A673 (cell line): ENCODE data around the gene RASL10A. TPM values are rescaled to one million over a fixed set of nuclear protein-coding genes. Genes with fewer than 3 reads are reported as not detected.
A peak's percentile ranks its signal among the peaks of the same experiment; 100 is the strongest.

Source experiments
- BruUV-seq: library from RNA; stranded (reverse); fragments of 400-500 nt; replicated peaks from 2 replicates; lab custom pipeline; 2021; lab: Mats Ljungman, UMichigan
- CTCF ChIA-PET: fragments of 300-600 bp; sonication (Branson Sonifier 250); formaldehyde crosslinking; loops from one replicate; lab custom pipeline; 2022; ENCODE audit warnings: antibody characterized with exemption; lab: Charles Lee
- POLR2A ChIA-PET: fragments of 300-600 bp; sonication (Branson Sonifier 250); formaldehyde crosslinking; loops from one replicate; lab custom pipeline; 2022; ENCODE audit warnings: antibody characterized with exemption; ENCODE audit not compliant: low non-redundant PET; lab: Charles Lee
- DNase-seq: peaks from one replicate; pipeline ENCODE4 v3.0.0-alpha.2; 2015; ENCODE audit warnings: low spot score
- H3K27ac ChIP-seq: fragments of 200-600 bp; sonication (generic); 2 replicates; pipeline ENCODE4 v1.5.1; 2016; ENCODE audit warnings: mixed run types, low read depth, mild to moderate bottlenecking, mixed read lengths, antibody characterized with exemption, low read length; ENCODE audit not compliant: poor library complexity, severe bottlenecking
- H3K27me3 ChIP-seq: fragments of 200-600 bp; sonication (generic); replicated peaks from 2 replicates; pipeline ENCODE4 v1.6.1; 2017; ENCODE audit warnings: mixed run types, low read depth, mild to moderate bottlenecking, mixed read lengths, antibody characterized with exemption, low read length; ENCODE audit not compliant: insufficient read depth, poor library complexity
- H3K36me3 ChIP-seq: fragments of 200-600 bp; sonication (generic); 2 replicates; pipeline ENCODE4 v1.6.1; 2016; ENCODE audit warnings: mixed run types, mild to moderate bottlenecking, mixed read lengths, antibody characterized with exemption, low read length; ENCODE audit not compliant: insufficient read depth, poor library complexity, severe bottlenecking
- H3K4me1 ChIP-seq: fragments of 200-600 bp; sonication (generic); 2 replicates; pipeline ENCODE4 v1.6.1; 2017; ENCODE audit warnings: mixed run types, mild to moderate bottlenecking, mixed read lengths, antibody characterized with exemption, low read length; ENCODE audit not compliant: insufficient read depth, poor library complexity, severe bottlenecking
- H3K4me3 ChIP-seq: fragments of 200-600 bp; sonication (generic); 2 replicates; pipeline ENCODE4 v1.5.1; 2016; ENCODE audit warnings: low read depth, mixed run types, mild to moderate bottlenecking, mixed read lengths, low read length; ENCODE audit not compliant: poor library complexity, severe bottlenecking
- H3K9me3 ChIP-seq: fragments of 200-600 bp; sonication (generic); 2 replicates; pipeline ENCODE4 v1.6.1; 2016; ENCODE audit warnings: mixed run types, low read depth, mild to moderate bottlenecking, mixed read lengths, antibody characterized with exemption, low read length; ENCODE audit not compliant: poor library complexity, severe bottlenecking
- EZH2 ChIP-seq: fragments of 200-600 bp; sonication (generic); IDR thresholded peaks from 2 replicates; pipeline ENCODE4 v1.6.1; 2017; ENCODE audit warnings: borderline replicate concordance, low read depth, mild to moderate bottlenecking, mixed read lengths, antibody characterized with exemption, low read length; ENCODE audit not compliant: poor library complexity, severe bottlenecking
- intact Hi-C: fragments of 100-400 bp; cut with micrococcal nuclease; formaldehyde crosslinking; loops from one replicate; pipeline ENCODE4 v1.10.0; 2022; ENCODE audit not compliant: unreplicated experiment
- total RNA-seq: library from RNA; stranded (reverse); gene quantifications from 2 replicates; pipeline ENCODE4 v1.2.3, GENCODE V29; 2021
- TF ChIP-seq, protein P1 (sequence below): fragments of 300-800, 200-600 bp; sonication (generic); conservative IDR thresholded peaks from 2 replicates; pipeline ENCODE4 v1.5.1; 2017; ENCODE audit warnings: low read depth, mild to moderate bottlenecking, antibody characterized with exemption, low read length, moderate library complexity, mixed read lengths

Gene RASL10A
- total RNA-seq, 1 experiment from 2014 or later, result not detected

DNA sequence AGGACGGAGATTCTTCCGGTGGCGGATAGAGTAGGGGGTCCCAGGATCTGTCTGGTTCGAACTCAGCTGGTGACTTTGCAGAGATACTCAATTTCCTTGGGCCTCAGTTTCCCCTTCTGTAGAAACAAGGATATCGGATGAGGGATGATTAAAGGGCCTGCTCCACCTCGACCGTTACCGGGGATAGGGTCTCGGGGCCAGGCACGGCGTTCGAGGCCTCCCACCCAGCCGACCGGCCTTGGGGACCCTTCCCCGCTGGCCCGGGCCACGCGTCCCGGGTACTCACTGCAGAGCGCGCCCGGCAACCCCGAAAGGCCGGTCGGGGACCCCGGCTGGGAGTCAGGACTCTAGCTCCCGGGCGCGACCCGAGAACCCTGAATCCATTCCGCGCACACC lies 48.0 kb downstream of the RASL10A start:
- Histone ChIP-seq H3K36me3 (peaks cover 59% of the 10 kb centered on the region), H3K27me3 (no peaks in the 10 kb centered on the region), H3K4me3 (peak overlapping the region; percentile 81), H3K27ac (peak overlapping the region; percentile 100), H3K4me1 (peaks cover 35% of the 10 kb centered on the region), H3K9me3 (no peaks in the 10 kb centered on the region)
- ChIA-PET POLR2A (no interaction called here), CTCF (no interaction called here)
- TF ChIP-seq, protein P1, sequence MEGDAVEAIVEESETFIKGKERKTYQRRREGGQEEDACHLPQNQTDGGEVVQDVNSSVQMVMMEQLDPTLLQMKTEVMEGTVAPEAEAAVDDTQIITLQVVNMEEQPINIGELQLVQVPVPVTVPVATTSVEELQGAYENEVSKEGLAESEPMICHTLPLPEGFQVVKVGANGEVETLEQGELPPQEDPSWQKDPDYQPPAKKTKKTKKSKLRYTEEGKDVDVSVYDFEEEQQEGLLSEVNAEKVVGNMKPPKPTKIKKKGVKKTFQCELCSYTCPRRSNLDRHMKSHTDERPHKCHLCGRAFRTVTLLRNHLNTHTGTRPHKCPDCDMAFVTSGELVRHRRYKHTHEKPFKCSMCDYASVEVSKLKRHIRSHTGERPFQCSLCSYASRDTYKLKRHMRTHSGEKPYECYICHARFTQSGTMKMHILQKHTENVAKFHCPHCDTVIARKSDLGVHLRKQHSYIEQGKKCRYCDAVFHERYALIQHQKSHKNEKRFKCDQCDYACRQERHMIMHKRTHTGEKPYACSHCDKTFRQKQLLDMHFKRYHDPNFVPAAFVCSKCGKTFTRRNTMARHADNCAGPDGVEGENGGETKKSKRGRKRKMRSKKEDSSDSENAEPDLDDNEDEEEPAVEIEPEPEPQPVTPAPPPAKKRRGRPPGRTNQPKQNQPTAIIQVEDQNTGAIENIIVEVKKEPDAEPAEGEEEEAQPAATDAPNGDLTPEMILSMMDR, result no peak
- no peak for TF ChIP-seq EZH2
- BruUV-seq, result TSS peak; percentile 72
- intact Hi-C loops, result no loop called here
- no peak for DNase-seq

DNA sequence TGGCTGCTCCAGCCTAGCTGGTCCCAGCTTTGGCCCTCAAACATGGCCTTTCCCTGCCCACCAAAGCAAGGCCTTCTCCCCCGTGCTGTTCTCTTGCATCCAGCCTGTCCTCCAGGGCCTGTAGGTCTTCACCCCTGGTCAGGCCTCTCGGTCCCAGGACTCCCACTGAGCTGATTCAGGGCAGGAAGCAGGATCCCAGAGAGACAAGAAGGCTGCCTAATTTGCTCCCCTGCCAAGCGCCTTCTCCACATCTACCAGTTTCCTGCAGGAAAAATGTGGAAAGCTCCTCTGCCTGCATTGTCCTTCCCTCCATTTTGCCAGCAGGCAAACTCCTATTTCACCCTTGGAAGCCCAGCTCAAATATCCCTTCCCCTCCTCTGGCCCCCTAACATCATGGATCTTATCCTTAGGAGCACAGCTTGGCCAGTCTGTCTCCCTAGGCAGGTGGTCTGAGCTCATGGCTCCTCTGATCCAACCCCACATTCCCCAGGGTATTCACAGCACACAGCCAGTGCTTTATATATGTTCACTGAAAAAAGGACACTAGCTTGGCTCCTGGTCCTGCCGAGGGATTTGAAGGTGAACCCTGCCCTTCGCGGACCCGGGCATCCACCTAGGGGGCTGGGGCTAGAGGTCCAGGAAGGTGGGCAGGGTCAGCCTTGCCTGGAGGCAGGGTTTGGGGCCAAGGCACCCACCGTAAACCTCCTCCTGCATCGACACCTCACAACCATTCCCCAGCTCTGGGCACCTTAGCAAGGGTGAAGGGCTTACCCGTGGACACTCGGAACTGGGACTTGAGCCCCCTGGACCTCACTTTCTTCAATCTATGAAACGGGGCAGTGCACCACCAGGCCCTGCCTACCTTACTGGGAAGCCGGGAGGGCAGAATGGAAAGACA lies 48.7 kb downstream of the RASL10A start:
- intact Hi-C loops, result no loop called here
- peak overlapping the region; percentile 100 for H3K27ac ChIP-seq
- peaks cover 32% of the 10 kb centered on the region for H3K4me1 ChIP-seq
- ChIA-PET CTCF (no interaction called here), POLR2A (no interaction called here)
- peaks cover 52% of the 10 kb centered on the region for H3K36me3 ChIP-seq
- no peak for DNase-seq
- H3K9me3 ChIP-seq, result no peaks in the 10 kb centered on the region
- H3K27me3 ChIP-seq, result no peaks in the 10 kb centered on the region
- peak overlapping the region; percentile 81 for H3K4me3 ChIP-seq
- no TSS peak for BruUV-seq
- no peak for TF ChIP-seq EZH2

DNA sequence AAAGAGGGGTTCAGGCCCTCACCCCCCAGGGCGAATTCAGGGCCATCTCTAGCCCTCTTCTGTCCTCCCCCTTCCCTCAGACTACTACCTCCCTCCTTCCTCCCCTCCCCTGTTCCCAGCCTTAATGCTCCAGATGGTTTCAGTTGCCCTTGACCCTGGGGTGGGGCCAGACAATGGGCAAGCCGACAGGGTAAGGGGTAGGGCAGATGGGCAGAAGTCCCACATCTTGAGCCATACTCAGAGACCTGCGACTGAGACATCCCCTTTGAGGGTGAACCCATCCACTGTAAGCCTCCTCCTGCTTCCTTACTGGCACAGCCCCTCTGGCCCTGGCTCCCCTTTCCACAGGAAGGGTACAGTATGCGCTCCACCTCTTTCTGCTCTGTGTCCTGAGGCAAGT lies 49.6 kb downstream of the RASL10A start:
- Histone ChIP-seq H3K36me3 (peaks cover 44% of the 10 kb centered on the region), H3K4me1 (peaks cover 25% of the 10 kb centered on the region), H3K9me3 (no peaks in the 10 kb centered on the region), H3K27ac (peak overlapping the region; percentile 100), H3K4me3 (peak overlapping the region; percentile 81), H3K27me3 (no peaks in the 10 kb centered on the region)
- POLR2A ChIA-PET, result no interaction called here
- CTCF ChIA-PET, result no interaction called here
- no peak for DNase-seq
- BruUV-seq, result no TSS peak
- intact Hi-C loops, result no loop called here
- no peak for TF ChIP-seq EZH2
- TF ChIP-seq, protein P1, result no peak

DNA sequence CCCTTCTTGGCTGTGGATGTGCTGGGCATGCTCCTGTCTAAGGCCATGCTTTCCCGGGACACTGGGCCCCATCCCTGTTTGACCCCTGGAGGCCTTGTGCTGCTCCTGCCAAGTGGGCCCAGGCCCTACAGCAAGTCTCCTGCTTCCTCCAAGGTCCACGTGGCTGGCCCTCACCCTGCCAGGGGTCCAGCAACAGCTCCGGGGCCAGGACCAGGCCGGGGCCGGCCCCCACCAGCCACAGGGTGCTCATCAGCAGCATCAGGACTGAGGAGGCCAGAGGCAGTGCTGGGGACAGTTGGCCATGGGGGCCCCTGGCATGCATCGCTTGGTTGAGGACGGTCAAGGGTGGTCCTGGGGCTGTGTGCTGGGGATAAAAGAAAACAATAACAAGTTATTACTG lies 50.2 kb downstream of the RASL10A start:
- intact Hi-C loops, result no loop called here

More for the DNA sequence above, 50.2 kb downstream of the RASL10A start:
- H3K4me1 ChIP-seq, result peaks cover 19% of the 10 kb centered on the region
- TF ChIP-seq EZH2, result no peak
- TF ChIP-seq, protein P1, result no peak
- POLR2A ChIA-PET, result no interaction called here
- no peak for DNase-seq
- no peaks in the 10 kb centered on the region for H3K9me3 ChIP-seq
- H3K36me3 ChIP-seq, result peaks cover 45% of the 10 kb centered on the region
- no peaks in the 10 kb centered on the region for H3K27me3 ChIP-seq
- H3K4me3 ChIP-seq, result no peak overlapping the region
- CTCF ChIA-PET, result no interaction called here
- peak overlapping the region; percentile 7 for H3K27ac ChIP-seq
- BruUV-seq, result no TSS peak
